Measurements from ENCODE around the gene SYT3.

GRCh38 chr19:50639121-50640112 is at the start of gene SYT3:
- TF ChIP-seq SP1 (IDR thresholded peaks at IDR 0.05): no peak
- TF ChIP-seq SUZ12 (IDR thresholded peaks at IDR 0.05): peak; percentile 90
- no peak for TF ChIP-seq FOXK2 (IDR thresholded peaks at IDR 0.05)
- TF ChIP-seq ARNT (IDR thresholded peaks at IDR 0.05): no peak

All from HEK293T (cell line).